AG04450 (cell line): ENCODE data around the gene MAML2. TPM values are rescaled to one million over a fixed set of nuclear protein-coding genes. Genes with fewer than 3 reads are reported as not detected.

Experiments used
- CTCF ChIA-PET: fragments of 300-600, 350-600 bp; formaldehyde crosslinking; extraction: SDS; loops from one replicate; lab custom pipeline; 2022; ENCODE audit warnings: antibody characterized with exemption, inconsistent platforms; lab: Charles Lee
- POLR2A ChIA-PET: fragments of 350-600 bp; formaldehyde crosslinking; extraction: SDS; loops from one replicate; lab custom pipeline; 2021; ENCODE audit warnings: antibody characterized with exemption, inconsistent platforms; lab: Yijun Ruan, JAX
- DNase-seq: peaks from one replicate; pipeline ENCODE4 v3.0.0-alpha.2; 2011; ENCODE audit warnings: low read depth, low spot score
- H3K27ac ChIP-seq: one replicate; pipeline ENCODE4 v1.5.1; 2012; ENCODE audit warnings: low read depth, low read length, control low read depth
- H3K27me3 ChIP-seq: one replicate; pipeline ENCODE4 v1.6.0; 2012; ENCODE audit warnings: low read length; ENCODE audit not compliant: control insufficient read depth, insufficient read depth
- H3K4me3 ChIP-seq: 2 replicates; pipeline ENCODE4 v1.5.1; 2011; ENCODE audit warnings: mild to moderate bottlenecking, low read depth, low read length, control low read depth
- H3K9me3 ChIP-seq: 2 replicates; pipeline ENCODE4 v1.5.1; 2012; ENCODE audit warnings: low read length; ENCODE audit not compliant: control insufficient read depth, insufficient read depth
- CTCF ChIP-seq: IDR thresholded peaks from 2 replicates; pipeline ENCODE4 v1.5.1; 2011; ENCODE audit warnings: low read depth, low read length, control low read depth, inconsistent platforms
- polyA plus RNA-seq: library from polyadenylated mRNA; depleted of rRNA; stranded (reverse); fragments of >200 nt; gene quantifications from 2 replicates; pipeline ENCODE4 v1.2.3, GENCODE V29; 2011

MAML2 gene
- polyA plus RNA-seq, 1 experiment = 23.0 TPM

GRCh38 chr11:96038046-96038445 lies 304.9 kb downstream of the MAML2 start:
- Histone ChIP-seq H3K27ac (no peak overlapping the region), H3K27me3 (no peaks in the 10 kb centered on the region), H3K4me3 (no peak overlapping the region), H3K9me3 (no peaks in the 10 kb centered on the region)
- TF ChIP-seq CTCF = no peak
- CTCF ChIA-PET = interaction anchor here (0.8 to 1.1 kb wide), 4 partner anchors 11 to 356 kb away, joined by 3 to 4 read pairs (median 4); no protein-coding TSS in a partner anchor
- no peak for DNase-seq
- POLR2A ChIA-PET = no interaction called here

GRCh38 chr11:96037405-96037949 lies 305.5 kb downstream of the MAML2 start:
- H3K4me3 ChIP-seq = no peak overlapping the region
- no peak overlapping the region for H3K27ac ChIP-seq
- no peak for DNase-seq
- 0 out of 2 replicates have a peak, but pooled peaks have one; percentile 8 for TF ChIP-seq CTCF
- CTCF ChIA-PET = interaction anchor here (0.8 to 1.1 kb wide), 5 partner anchors 10 to 357 kb away, joined by 3 to 4 read pairs (median 3); no protein-coding TSS in a partner anchor
- no peaks in the 10 kb centered on the region for H3K9me3 ChIP-seq
- POLR2A ChIA-PET = no interaction called here
- H3K27me3 ChIP-seq = no peaks in the 10 kb centered on the region

- DNase-seq = no peak
- Histone ChIP-seq H3K4me3 (no peak overlapping the region), H3K27me3 (no peaks in the 10 kb centered on the region), H3K27ac (no peak overlapping the region), H3K9me3 (no peaks in the 10 kb centered on the region)
- ChIA-PET CTCF (interaction anchor here (0.9 to 1.3 kb wide), 3 partner anchors 10 to 304 kb away, joined by 3 to 4 read pairs (median 3); no protein-coding TSS in a partner anchor), POLR2A (no interaction called here)
- no peak for TF ChIP-seq CTCF
Observed at GRCh38 chr11:96036863-96037262, 306.1 kb downstream of the MAML2 start.

GRCh38 chr11:96035740-96036078 lies 307.3 kb downstream of the MAML2 start:
- no peak for TF ChIP-seq CTCF
- ChIA-PET POLR2A (no interaction called here), CTCF (interaction anchor here (1.0 to 2.5 kb wide), 3 partner anchors 12 to 307 kb away, joined by 3 to 10 read pairs (median 4); partner anchors contain the start of gene MAML2)
- Histone ChIP-seq H3K4me3 (no peak overlapping the region), H3K9me3 (no peaks in the 10 kb centered on the region), H3K27me3 (no peaks in the 10 kb centered on the region), H3K27ac (no peak overlapping the region)
- DNase-seq = no peak

GRCh38 chr11:96035031-96035739 lies 307.8 kb downstream of the MAML2 start:
- ChIA-PET POLR2A (interaction anchor here (0.6 kb wide), 1 partner anchor 363 kb away, joined by 3 read pairs; no protein-coding TSS in a partner anchor), CTCF (interaction anchor here (1.0 to 2.5 kb wide), 6 partner anchors 12 to 359 kb away, joined by 3 to 10 read pairs (median 4); partner anchors contain the start of gene MAML2)
- no peaks in the 10 kb centered on the region for H3K27me3 ChIP-seq
- DNase-seq = no peak
- H3K27ac ChIP-seq = no peak overlapping the region
- H3K4me3 ChIP-seq = no peak overlapping the region
- H3K9me3 ChIP-seq = no peaks in the 10 kb centered on the region
- TF ChIP-seq CTCF = no peak
